HG03064 (cell line): ENCODE measurements around the gene CETN2.
"Not testable (repeated sequence)": the region's sequence is repeated elsewhere in the genome, so short reads cannot be mapped to it uniquely, and the experiment has no call there.

Experiments used
- ATAC-seq: cut with Tn5 transposase; IDR thresholded peaks from one replicate; pipeline ENCODE4 v1.9.1; 2021; ENCODE audit warnings: low read depth; ENCODE audit not compliant: unreplicated experiment

Gene CETN2

DNA sequence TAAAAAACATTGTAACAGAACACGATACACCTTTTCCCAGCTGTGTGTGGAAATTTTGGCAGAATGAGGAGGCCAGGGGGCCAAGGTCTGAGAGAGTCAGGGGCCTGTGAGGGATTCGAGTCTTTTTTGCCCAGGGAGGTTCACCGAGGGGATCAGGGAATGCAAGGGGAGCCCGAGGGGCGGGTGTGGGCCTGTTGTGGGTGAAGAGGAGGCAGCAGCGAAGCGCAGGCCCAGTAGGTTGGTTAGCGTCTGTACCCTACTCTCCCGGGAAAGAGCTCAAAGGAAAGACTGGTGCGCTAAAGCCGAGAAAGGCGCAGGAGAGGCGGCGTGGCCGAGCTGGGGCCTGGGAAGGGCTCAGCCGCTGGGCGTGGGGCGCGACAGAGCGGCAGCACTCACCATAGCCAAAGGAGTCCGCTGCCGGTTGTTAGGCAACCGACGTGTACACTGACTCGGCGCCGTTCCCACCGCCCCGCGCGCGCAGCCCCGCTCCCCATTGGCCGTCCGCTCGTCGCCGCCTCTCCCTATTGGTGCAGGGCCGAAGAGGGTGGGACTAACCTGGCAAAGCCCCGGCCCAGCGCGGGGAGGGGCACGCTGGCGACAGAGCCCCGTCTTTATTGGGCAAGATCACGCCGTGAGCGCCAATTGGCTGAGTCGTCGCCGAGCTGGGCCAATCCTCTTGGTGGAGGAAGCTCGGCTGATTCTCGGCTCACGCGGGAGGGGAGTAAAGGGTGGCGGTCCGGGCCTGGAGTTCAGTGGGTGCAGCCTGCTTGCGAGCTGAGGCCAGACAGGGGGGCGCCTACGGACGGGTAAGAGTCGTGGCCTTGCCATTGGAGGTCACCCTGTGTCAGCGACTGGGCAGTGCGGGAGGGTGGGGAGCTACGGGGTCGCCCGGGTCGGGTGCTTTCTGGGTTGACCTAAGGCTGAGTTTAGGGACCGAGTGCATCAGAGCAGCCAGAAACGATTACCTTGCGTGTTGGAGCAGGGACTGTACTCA lies at the start of gene CETN2, which contains the start of gene NSDHL:
Gene CETN2 (minus strand): TSS at position 446 of the 994 bp plus-strand sequence. CDS start 47 bp downstream, at position 399.
Gene NSDHL (plus strand): TSS at position 752 of the 994 bp plus-strand sequence. CDS start 15,262 bp downstream, outside the sequence.
- ATAC-seq, result peak; percentile 99

DNA sequence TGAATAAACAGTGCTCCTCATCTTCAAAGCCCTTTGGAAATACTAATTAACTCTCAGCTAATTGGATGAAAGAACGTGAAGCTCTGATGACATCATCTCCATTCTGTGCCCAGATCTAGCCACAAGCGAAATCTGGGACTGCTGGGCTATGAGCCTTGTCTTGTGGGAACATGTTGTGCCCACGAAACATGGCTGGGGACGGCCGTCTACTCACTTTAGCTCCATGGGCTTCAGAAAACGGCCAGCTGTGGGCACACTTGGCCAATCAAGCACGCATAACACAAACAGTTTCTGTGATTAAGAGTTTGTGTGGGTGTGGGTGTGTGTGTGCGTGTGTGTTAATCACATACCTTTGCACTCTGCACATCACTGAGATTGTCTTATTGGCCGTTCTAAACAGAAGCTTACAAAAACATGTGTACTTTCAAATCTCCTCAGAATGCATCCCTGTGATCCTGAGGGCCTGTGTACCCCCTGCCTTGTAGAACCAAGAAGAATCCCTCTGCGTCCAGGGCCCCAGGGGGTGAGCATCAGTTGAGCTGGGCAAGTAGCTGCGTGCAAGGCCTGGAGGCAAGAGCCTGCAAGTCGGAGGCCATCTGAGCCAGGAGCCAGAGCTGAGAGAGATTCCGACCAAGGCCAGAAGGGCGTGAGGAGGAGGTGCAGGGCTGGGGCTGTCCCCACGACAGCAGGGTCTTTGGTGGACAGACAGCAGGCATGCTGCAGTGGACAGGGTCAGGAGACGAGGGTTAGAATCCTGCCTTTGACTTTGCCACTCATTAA lies 48.6 kb upstream of the CETN2 start:
- no peak for ATAC-seq

DNA sequence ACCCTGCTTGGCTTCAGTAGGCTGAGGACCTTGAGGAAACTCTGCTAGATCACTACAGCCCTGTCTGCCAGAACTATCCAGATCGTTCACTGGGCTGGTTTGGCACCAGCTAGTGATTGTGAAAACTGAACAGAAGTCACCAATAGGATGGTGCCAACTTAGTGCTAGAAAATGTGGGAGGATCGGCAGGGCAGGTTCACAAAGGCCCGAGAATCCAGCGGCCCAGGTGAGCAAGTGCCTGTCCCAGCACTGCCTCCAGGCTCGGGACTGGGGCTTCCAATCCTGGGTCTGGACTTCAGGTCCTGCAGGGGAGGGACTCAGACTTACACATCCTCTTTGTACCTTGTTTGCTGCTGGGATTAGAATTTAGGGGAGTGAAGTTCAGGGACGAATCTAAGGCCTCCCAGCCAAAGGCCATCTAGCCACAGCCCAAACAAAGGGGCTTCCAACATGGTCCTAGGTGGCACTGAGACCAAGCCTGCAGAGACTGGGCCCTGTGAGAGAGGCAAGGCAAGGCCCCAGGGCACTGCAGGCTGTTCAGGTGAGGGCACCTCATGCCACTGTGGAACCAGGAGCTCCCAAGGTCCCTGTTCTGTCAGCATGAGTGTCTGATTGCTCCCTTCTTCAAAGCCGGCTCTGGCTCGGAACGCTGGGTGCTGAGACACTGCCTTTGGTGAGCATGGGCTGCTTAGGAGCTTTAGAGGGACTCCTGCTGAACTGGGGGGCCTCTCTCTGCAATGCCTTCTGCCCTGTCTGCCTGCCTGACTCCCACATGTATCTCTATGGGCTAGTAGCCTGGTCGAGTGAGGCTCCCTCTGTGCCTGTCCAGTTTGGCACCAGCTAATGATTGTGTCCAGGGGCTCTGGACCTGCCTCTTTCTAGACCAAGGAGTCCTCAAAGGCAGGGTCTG lies 46.6 kb upstream of the CETN2 start:
- ATAC-seq, result no peak

DNA sequence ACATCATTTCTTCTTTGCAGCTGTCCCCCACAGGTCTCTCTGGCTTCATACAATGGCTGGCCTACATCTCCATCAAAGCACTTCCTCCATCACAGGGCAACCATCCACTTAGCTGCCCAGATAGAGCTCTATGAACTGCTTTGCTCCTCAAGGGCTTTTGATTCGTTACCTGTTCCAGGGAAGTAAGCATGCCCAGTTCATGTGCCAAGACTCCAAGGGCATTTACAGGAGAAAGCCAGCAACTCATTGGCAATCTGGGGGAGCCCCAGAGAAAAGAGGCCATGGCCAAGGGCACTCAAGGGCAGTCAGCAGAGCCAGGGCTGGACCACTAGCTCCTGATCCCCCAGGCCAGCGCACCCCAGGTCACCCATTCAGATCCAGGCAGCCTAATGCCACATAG lies 42.8 kb upstream of the CETN2 start:
- no peak for ATAC-seq

DNA sequence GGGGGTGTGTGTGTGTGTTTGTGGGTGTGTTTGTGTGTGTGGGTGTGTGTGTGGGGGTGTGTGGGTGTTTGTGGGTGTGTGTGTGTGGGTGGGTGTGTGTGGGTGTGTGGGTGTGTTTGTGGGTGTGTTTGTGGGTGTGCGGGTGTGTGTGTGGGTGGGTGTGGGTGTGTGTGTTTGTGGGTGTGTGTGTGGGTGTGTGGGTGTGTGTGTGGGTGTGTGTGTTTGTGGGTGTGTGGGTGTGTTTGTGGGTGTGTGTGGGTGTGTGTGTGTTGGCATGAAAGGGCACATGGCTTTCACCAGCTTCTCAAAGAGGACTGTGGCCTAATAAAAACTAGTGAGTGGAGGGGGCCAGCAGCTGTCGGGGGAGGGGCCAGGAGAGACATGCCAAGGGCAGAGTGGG lies 42.0 kb upstream of the CETN2 start:
- no peak for ATAC-seq

DNA sequence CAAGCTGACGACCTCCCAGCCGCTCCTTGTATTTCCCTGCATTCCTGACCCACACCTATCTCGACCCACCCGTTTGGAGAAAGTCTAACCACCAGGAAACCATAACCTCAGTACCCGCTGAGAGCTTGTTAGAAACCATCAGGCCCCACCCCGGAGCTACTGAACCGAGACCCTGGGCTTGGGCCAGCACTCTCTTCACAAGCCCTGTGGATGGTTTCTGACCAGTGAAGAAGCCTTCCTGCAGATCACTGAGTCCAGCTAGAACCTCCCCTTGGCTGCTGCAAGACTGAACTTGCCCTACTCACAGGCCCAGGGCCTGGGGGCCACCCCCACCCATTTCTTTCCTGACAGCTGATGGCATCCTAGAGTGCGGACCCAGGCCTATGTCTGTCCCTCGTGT lies 40.7 kb upstream of the CETN2 start:
- ATAC-seq, result no peak

DNA sequence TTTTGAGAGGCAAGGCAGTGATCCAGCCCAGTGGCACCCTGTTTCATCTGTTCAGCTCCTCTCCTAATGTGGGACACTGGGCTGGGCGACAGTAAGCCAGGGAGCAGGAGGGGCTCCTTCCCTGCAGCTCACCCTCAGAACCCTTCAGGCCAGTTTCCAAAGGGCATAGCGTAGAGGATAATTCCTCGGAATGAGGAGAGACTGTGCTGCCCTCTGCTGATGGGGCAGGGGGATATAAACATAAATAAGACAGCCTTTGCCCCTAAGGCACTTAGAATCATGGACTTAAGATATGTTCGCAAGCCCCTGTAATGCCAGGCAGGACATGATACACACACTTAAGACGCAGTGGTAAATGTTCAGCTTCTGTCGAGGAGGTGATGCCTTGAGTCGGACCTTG lies 39.4 kb upstream of the CETN2 start:
- no peak for ATAC-seq

DNA sequence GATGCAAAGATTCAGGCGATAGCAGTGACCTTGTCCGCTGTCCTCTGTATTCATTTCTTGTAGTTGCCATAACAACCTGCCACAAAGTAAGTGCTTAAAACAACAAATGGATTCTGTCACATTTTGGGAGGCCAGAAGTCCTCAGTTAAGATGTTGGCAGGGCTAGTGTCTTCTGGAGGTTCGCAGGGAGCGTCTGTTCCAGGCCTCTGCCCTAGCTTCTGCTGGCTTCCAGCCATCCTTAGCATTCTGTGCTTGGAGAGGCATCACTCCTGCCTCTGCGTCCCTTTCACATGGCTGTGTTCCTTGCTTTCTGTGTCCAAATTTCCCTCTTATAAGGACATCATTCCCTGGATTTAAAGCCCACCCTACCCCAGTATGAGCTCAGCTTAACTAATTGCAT lies 35.8 kb upstream of the CETN2 start:
- no peak for ATAC-seq

DNA sequence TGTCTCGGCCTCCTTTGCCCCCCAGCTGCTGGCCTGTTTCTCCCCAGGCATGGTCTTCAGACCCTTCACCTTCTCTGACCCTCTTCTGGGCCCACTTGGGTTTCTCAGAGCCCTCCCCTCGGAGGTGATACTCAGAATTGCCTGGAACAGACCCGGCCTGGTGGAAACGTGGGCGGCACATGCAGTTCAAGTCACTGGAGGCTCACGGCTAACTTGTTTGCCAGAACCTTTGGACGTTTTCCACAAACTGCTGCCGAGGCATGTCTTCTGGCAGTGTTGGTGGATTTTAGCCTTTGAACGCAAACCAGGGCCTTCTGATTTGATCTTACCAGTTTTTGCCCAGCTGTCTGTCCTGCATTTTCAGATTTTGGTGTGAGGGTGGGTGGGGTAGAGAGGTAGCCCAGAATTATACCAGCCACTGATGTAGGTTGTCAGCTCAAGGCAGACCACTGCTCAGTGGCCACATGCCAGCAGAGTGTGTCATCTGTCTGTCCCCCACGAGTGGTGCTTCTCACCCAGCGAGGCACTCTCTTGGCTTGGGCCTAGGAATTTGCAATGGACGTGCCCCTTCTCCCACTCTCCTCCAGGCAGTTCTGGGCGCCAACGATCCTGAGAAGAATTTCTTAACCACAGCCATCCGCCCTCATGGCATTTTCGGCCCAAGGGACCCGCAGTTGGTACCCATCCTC lies 34.8 kb upstream of the CETN2 start:
- no peak for ATAC-seq

DNA sequence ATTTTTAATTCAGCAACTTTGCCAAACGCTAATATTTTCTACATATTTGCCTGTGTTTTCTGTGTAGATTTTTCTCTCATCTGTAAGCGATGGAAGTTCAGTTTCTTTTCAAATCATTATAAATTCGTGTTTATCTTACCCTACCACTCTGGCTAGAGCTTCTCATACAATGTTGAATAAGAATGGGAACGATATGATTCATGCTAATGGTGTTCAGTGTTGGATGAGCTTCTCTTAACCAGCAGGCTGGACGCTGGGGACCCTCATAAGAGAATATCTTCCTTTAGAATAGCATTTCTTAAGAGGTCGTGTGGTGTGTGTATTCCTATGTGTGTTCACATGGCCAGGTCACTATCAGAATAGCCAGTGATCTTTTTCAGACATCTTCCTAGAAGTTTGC lies 31.3 kb upstream of the CETN2 start:
- no peak for ATAC-seq

DNA sequence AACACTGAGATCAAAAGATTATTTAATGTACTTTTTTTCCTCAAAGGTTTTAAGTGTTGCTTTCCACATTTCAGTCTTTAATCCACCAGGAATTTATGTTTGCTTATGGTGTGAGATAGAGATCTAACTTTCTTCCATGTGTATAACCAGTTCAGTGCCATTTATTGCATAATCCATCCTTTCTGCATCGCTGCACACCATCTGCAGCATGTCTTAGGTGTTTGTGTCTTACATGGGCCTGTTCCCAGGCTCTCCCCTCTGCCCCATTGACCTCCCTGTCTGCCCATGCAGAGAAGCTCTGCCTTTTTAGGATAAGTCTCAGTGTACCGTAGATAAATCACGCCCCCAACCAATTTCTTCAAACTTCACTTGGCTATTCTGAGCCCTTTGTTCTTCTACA lies 30.6 kb upstream of the CETN2 start:
- no peak for ATAC-seq

DNA sequence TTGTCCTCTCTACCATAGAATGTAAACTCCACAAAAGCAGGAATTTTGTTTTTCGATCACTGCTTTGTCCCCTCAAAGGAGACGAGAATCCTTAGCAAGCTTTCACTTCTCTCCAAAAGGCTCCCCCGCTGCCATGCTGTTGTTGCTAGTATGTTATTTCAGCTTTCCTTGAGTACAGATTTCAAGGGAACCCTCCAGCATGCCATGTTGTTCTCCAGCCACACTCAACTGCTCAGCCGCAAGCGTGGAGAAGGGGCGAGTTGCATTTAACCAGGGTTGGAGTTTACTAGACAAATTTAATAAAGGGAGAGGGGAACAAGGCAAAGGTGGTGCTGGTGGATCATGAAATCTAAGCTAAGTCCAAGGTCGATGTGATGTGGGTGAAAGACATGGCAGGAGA lies 23.4 kb upstream of the CETN2 start:
- ATAC-seq, result no peak

DNA sequence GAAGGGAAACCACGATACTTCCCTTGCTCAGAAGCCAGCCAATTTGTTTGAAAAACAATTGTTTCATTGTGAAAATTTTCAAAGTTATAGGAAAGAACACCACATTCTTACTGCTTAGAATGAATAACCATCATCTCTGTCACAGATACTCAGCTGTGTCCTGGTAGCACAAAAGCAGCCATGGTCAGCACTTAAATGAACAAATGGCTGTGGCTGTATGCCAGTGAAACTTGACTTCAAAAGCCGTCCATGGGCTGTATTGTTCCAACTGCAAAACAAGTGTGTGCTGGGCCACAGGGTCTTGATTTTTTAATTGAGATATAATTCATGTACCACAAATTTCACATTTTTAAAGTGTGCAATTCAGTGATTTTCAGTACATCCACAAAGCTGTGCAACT lies 19.9 kb upstream of the CETN2 start:
- ATAC-seq, result no peak

DNA sequence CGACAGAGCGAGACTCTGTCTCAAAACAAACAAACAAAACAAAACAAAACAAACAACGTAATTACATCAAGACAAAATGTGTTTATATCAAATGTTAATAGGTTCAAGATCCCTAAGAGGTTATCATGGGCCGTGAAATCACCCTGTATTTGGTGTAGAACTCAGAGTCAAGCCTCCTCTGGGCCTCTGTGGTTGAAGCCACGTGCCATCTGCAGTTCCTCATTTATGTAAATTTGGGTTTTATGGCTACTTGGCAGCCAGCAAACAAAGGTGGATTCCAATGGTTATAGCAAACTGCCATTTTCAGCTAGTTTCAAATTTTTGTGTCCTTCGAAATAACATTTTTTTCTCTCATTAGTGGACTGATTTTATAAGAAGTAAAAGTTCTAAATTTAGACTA lies 16.7 kb upstream of the CETN2 start:
- ATAC-seq, result no peak

DNA sequence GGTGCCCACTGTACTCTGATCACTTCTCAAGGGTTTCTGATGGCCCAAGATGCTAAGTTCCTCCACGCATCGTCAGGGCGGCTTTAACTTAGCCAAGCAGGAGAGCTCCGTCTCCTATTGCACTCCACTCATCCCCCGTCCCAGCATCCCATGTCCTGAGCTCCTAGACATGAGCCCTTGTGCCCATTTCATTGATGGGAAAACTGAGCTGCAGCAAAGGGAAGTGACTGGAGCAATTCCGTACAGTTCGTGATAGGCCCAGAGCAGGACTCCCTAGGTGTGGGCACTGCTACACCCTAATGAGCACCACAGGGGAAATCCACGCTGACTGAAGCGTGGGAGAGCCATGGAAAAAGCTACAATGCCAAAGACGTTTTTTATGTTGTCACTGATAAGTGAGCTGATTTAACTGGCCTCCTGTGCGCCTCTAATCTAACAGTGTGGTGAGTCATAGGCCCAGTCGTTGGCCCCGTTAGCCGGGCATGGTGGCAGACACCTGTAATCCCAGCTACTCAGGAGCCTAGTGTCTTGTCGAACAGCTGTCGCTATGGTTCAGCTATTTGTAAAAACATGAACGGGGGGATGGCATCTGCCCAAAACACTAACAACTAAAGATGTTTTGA lies 15.2 kb upstream of the CETN2 start:
- ATAC-seq, result no peak

DNA sequence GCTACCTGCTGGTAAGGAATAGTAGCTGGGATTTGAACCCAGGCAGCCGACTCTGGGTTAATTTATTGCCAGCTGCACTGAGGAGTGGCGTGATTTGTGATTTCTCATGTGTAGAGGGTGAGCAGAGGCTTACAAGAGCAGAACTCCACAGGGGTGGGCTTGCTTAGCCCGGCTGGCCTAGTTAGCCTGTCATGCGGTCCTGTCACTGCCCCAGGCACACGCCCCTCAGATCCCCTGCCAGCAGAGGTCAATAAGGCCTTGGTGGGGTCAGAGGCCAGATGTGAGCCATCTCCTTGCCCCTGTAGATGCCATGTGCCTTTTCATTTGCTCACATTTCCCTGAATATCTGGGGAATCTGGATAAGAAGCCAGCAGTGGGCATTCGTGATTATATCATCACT lies 13.7 kb upstream of the CETN2 start:
- no peak for ATAC-seq

DNA sequence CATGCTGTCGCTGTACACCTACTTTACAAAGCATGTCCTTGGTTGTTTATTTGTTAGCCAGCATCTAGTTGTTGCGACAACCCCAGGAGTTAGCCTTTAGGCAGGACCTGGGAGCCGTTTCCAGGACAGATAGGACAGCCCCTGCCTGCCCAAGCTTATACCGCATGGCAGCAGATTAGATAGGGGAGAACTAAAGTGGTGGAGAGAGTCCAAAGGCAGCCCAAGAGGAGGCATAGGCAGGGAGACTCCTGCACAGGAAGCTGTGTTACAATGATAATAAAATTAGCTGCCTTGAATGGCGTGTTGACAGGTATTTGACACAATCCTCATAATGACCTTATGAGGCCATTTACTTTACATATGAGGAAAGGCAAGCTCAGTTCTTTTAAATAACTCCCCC lies 13.3 kb upstream of the CETN2 start:
- ATAC-seq, result no peak

DNA sequence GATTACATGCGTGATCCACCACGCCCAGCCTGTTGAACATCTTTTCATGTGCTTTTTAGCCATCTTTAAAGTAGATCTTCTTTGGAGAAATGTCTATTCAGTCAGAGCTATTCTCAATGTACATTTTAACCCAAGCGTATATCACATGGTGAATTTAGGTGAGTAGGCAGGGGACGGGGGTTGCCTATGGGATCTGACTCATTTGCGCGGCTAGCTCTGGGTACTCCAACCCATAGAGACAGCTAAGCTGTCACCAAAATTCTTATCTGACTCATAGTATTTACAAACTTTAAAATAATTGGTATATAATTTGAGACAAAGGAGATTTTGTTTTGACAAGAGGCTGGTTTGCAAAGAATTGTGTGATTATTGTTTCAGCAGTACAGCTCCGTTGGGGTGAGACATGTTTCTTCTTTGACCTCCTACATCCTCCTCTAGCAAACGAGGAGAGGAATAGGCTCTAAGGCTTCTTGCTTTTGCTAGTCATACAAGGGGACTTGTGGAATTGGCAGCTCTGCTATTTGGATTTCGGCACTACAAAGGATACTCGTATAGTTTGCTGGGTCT lies 12.3 kb upstream of the CETN2 start:
- no peak for ATAC-seq

DNA sequence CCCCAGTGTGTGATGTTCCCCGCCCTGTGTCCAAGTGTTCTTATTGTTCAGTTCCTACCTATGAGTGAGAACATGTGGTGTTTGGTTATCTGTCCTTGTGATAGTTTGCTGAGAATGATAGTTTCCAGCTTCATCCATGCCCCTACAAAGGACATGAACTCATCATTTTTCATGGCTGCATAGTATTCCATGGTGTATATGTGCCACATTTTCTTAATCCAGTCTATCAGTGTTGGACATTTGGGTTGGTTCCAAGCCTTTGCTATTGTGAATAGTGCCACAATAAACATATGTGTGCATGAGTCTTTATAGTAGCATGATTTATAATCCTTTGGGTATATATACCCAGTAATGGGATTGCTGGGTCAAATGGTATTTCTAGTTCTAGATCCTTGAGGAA lies 4.9 kb upstream of the CETN2 start:
- not testable (repeated sequence) for ATAC-seq
